NCI-H510A treated with DMSO at 0.1 percent for 48 hours (cell line): ENCODE results near the gene MYH9.
A peak's percentile ranks its signal among the peaks of the same experiment; 100 is the strongest.

Experiments used
- DNase-seq: peaks from one replicate; lab custom pipeline; 2025; lab: John Stamatoyannopoulos, UW

MYH9 gene

DNA sequence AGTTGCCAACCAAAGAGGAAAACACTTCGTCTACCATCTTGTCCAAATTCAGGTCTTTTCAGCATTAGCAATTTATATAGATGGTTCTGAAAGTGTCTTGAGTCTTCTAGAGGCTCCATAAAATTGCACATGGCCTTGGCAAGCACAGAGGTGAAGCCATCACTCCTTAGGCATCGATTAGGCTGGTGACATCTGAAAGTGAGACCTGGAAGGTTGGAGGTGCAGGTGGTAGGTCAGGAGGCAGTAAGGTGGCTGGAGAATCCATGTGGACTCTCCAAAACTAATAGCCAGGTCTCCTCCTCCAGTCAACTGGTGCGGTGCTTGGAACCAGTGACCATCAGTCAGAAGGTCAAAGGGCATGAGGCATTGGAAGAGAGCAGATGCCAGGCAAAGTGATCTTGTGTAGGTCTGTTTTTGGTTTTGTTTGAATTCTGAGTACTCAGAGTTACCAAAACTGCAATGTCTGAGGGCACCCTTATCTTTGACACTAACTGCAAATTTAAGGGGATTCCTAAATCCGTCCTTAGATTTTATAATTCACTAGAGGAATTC lies 141.9 kb downstream of the MYH9 start:
- no peak for DNase-seq

DNA sequence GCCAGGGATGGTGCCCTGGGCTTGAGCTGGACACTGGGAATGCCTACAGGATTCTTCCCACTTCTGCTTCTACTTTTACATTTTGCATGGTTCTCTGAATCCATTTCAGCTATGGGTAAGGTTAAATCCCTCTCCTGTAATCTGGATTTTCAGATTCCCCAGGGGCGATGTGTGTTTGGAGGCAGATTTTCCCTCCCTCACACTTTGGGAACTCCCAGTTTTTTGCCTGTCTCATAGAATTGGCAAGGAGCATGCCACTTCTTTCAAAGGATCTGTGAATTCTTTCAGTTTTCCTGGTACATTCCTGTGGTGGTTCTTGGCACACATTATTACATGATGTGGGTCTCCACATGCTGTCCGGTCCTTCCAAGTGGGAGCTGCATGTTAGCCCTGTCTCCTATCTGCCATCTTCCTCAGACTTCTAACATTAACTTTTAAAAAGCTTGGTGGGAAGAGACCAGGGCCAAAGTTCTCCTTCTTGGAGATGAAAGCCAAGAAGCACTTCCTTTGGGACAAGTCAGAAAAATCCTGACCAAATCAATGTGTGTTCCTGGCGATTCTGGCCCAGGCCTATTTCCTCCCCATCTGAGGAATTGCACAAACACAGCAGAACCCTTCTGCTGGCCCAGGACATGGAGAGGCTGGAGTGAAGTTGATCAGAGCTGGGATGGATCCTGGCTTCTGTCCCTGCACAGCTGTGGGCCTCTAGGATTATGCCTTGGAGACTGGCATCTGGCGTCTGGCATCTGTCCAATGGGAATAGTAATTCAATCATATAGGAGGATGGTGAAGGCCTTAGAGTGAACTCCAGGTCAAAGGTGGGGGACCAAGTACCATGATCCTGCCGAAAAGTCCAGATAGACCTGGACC lies 143.0 kb downstream of the MYH9 start:
- DNase-seq = no peak

DNA sequence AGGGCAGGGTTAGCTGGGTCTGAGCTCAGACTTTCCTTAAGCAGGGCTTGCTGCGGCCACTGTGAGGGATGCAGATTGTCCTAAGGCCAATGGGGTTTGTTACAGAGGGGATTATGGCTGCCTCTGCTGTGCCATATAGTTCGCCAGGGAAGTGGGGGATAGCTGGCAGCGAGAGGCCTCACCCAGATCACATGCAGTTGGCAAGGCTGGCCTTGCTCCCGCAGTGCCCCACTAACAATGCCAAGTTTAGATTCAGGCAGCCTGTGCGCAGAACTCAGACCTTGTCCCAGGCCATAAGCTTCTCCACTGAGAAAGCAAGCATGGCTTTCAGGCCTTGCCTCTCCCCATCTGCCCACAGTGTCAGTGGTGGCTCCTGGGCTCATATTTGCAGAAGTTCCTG lies 143.8 kb downstream of the MYH9 start:
- no peak for DNase-seq

DNA sequence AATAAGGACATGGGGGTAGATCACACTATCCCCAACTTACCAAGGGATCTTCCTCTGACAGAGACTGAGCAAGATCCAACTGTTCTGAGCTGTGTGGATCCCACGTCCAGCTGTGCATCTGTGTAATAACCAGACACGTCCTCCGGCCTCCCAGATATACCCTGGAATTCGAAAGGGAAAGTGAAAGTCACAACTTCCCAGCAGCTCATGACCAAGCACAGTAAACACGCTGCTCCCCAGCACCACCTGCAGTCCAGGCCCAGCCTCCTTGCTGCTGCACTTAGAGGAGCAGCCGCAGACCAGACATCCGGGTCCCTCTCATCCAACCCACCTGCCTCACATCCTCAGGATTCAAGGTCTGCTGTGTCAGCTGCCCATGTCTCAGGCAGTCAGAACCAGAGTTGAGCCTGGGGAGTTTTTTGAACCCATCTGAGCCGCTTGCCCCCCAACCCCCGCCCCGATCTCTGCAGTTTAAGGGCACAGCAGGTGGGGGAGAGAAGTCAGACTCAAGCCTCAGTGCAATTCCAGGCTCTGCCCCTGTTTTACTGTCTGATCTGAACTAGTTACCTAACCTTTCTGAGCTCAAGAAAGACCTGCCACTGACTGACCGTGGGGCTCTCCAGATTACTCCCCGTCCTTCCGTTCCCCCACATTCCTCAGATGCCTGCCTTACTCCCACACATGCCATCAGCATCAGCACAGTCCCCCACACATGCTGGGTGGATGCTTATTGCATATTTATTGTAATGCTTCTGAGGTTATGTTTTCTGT lies 148.2 kb downstream of the MYH9 start, which contains the start of gene APOL2:
TSS of gene APOL2 (minus strand) at position 127 of the 771 bp plus-strand sequence. CDS start 6,365 bp downstream, outside the sequence.
- peak; percentile 71 for DNase-seq

DNA sequence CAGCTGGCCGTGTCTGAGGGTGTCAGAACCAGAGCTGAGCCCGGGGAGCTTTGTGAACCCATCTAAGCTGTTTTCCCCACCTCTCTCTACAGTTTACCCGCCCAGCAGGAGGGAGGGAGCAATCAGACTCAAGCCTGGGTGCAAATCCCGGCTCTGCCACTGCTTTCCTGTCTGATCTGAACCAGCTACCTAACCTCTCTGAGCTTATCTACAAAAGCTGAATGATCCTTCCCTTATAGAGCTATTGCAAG lies 148.7 kb downstream of the MYH9 start:
- DNase-seq = no peak

DNA sequence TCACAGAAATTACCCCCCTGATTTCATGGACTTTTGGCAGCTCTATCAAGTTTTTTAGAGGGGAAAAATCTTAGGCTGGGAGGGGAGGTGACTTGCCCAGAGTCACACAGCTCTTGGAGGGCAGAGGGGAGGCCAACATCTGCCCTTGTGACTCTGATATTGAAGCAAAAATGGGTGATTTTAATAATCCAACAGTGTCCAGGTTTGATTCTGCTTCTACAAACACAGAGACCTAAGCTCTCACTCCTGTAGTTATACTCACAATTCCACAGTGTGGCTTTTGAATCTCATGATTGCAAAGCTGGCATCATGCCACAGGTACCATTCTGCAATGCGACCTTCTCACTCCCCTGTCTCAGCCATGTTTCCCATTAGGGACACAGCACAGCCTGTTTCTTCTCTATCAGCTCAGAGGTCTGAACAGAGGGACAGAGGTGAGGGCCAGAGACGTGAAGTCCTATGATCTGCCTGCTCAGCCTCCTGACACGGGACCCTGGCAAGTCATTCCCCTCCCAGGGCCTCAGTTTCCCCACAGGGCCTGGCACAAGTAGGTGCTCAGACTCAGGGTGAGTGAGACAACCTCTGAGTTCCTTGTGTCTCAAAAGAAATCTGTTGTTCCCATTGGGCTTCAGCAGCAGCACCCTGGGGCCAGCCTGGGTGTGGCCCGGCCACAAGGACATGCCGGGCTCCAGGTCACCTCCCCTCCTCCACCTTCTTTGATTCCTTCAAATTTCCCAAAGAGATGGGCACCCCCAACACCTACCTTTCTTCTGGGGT lies 149.2 kb downstream of the MYH9 start:
- DNase-seq = no peak

DNA sequence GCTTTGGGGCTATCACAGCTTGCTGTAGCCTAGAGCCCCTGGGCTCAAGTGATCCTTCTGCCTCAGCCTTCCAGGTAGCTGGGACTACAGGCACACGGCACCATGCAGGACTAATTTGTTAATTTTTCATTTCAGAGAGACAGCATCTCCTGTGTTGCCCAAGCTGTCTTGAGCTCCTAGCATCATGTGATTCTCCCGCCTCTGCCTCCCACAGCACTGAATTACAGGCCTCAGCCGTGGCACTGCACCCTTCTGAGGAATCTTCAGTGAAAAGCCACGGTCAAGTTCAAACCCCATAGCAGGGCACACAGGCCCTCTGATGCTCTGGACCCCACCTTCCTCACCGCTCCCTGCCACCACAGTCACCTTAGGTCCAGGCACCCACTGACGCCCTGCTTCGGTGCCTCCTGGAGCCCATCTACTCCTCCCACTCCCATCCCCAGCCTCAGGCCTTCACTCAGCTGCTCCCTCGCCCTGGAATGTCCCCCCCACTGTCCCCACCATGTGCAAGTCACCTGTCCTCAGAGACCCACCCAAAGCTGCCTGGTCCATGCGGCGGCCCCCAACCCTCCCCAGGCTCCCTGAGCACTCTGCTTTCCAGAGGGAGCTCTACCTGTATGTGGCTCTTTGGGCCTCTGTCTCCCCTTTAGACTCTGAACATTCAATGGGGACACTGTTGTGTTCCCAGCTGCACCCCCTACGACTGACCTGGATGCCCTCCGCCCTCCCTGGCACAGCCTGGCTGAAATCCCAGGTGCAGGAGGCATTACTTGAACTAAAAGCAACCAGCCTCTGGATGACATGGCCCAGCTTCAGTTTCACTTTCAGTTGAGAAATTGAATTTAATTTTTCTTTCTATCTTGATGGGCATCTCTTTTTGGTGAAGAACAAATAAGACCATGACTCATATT lies 150.1 kb downstream of the MYH9 start:
- DNase-seq = no peak

DNA sequence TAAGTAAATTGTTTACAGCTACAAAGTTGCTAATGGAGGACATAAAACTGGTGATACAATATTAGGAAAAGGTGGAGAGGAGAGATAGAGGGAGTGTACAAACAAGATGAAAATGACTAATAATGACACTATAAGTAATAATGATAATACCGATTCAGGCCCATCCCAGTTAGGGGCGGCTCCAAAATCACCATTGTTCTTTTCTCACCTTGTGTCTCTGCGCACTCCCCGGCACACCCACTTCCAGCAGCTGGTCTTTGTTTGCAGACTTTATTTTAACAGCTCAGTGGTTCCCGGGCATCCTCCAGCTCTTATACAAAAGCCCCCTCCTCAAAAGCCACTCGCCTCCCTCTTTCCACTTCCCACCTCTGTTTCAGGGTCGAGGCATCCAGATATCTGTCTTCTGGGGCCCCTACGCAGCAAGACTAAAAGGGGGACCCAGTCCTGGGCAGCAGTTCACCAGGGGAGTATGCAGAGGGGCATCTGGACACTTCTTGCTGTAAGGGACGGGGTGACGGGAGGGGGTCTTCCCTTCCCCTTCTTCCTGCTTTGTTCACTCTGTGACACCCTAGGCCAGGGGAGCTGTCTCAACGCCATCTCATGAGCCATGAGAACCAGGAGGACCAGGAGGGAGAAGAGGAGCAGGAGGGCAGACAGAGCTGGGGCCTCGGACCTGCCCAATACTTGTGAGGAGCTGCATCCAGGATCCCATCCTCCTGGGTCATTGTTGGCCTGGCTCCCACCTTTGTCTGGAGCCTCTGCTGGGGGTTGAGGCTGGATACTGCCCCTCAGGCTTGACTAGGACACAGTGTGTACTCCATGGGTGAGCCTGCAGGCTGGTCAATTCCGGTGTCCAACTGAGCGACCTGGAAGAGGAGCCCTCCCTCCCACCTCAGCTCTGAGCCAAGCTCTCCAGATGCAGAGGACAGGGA lies 151.1 kb downstream of the MYH9 start:
- DNase-seq = no peak

DNA sequence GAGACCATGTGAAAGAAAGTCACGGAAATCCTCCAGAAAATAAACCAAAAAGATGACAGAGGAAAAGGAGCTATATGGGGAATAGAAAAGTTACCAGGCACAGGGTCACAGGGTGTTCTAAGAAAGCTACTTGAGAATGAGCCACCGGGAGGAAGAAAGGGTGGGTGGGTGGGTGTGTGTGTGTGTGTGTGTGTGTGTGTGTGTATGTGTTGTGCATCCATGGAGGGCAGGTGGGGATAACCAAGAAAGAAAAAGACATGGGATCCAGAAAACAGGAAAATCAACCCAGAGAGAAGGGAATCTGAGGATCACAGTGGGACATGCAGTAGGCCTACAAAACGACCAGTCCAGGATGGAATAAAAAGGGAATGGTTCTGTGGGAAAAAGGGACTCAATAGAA lies 152.2 kb downstream of the MYH9 start:
- no peak for DNase-seq

DNA sequence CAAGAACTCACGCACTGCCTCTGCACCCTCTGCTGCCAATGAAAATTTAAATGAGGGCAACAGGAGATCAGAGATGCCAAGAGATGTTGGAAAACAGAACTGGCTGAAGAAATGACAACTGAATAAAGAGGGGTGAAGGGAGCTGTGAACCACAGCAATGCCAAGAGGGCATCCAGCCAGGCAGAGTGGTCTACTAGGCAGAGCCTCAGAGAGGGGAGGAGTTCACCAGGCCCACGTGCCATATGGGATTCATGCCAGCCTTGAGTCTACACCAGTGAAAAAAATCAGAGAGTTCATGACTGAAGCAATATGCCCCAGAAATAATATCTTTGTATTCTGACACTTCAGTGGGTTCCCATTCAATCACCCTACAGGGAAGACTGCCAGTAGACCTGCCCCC lies 152.8 kb downstream of the MYH9 start:
- DNase-seq = no peak

DNA sequence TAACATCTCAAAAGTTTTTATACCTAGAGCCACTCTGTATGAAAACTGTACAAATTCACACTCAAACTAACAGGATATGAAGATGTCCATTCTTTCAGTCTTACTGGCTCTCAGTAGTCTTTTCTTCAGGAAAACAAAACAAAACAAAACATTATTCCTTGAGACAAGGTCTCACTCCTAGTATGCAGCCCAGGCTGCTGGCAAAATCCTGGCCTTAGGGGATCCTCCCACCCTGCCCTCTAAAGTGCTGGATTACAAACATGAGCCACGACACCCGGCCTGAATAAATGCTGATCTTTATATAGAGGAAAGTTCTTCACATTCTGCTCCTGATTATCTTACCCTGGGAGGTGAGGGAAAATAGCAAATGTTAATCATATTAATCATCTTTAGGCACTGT lies 153.6 kb downstream of the MYH9 start:
- DNase-seq = no peak

DNA sequence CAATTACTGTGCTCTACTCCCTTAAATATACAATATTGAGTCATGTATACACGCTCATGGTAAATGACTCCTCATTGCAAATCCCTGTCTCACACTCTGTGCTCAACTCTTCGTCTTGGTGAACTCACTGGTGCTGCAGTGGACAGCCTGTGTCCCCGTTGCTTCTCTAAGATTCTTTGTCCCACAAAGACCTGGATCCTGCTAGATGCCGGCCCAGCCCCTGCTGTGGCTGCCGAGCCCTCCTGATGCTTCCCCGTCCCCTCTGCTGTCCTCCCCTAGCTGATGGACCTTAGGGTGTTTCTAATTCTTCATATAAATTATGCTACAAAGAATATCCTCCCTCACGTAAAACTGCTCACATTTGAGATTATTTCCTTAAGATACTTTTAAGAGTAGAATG lies 154.0 kb downstream of the MYH9 start:
- no peak for DNase-seq

DNA sequence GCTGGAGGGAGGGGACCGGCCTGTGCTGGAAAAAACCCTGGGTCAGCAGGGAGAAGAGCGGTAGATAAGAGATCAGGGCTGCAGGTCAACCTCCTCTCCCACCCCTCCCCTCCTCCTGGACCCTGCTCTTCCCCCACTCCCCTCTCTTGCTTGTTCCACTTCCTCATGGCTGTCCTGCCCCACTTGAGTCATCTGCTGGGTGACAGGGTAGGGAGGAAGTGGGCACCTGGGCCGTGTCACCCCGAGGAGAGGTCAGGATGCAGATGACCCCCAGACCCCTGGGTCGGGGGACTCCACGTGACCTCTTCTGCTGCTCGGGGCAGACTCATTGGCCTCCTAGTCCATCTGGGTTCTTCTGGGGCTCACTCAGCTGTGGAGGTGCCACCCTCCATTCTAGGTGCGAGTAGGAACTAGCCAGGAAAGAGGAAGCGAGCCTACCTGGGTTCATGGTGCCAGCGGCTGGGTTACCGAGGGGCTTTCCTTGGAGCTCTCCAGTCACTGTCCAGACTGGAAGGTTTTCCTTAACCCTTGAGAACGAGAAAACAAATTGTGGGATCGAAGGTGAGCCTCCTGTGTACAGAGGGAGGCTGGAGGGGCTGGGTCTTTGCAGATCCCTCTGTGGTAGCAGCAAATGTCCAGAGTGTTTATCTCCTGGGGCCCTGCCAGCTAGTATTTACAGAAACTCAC lies 154.9 kb downstream of the MYH9 start:
- DNase-seq = no peak
